Measurements from ENCODE around the gene EDC4.

GRCh38 chr16:67885545-67885944, 12.7 kb downstream of the EDC4 start:
- TF ChIP-seq ZNF214 (tag by site-specific recombination; IDR thresholded peaks at IDR 0.05; ENCODE audit: borderline replicate concordance) (no peak), BCL6B (tag by site-specific recombination; IDR thresholded peaks at IDR 0.05) (no peak), ZNF488 (tag by site-specific recombination; IDR thresholded peaks at IDR 0.05) (no peak), ZNF184 (tag by site-specific recombination; IDR thresholded peaks at IDR 0.05) (no peak), ZNF561 (tag by site-specific recombination; IDR thresholded peaks at IDR 0.05; ENCODE audit: borderline replicate concordance) (no peak), ZNF280C (tag by site-specific recombination; IDR thresholded peaks at IDR 0.05) (no peak), ZNF138 (tag by site-specific recombination; IDR thresholded peaks at IDR 0.05; ENCODE audit: borderline replicate concordance) (no peak), ZSCAN18 (tag by site-specific recombination; IDR thresholded peaks at IDR 0.05) (no peak), ZNF223 (tag by site-specific recombination; IDR thresholded peaks at IDR 0.05) (no peak), SETDB1 (IDR thresholded peaks at IDR 0.05; ENCODE audit: insufficient read length, low read length) (no peak), ZNF704 (tag by site-specific recombination; IDR thresholded peaks at IDR 0.05) (no peak), MZF1 (tag by site-specific recombination; IDR thresholded peaks at IDR 0.05; ENCODE audit: borderline replicate concordance) (no peak)
